ENCODE results near the gene TMEM132C. TPM values are rescaled to one million over a fixed set of nuclear protein-coding genes. Genes with fewer than 3 reads are reported as not detected.

TMEM132C gene
- total and polyA plus RNA-seq, 4 donors, result 0.05 to 0.08 (median 0.05) TPM; not detected in 1

DNA sequence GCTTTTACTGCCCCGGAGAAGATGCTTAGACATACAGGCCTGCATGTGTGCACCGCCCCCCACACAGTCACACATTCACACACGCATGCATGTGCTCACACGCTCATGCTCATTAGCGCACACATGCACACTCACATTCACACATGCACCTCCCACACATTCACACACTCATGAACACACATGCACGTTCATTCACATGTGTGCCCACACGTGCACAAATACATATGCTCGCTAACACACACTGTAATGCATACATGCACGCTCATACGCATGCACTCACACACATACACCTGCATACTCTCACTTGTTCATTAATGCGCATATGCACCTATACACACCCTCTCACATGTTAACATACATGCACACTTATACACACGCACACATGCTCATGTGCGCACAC, 21.9 kb downstream of the TMEM132C start:
- Histone ChIP-seq H3K36me3 (ENCODE audit: control insufficient read depth in 4 of 4, insufficient read depth in 3 of 4, low read depth in 1 of 4, low read length in 3 of 4) (no peaks in the 10 kb centered on the region), H3K4me1 (ENCODE audit: control insufficient read depth in 4 of 4, insufficient read depth in 4 of 4, low read length in 3 of 4) (no peaks in the 10 kb centered on the region), H3K27me3 (ENCODE audit: control insufficient read depth in 4 of 4, insufficient read depth in 4 of 4, low read length in 3 of 4) (peaks cover 0 to 4% (median under 1%) of the 10 kb centered on the region in 4 donors), H3K9me3 (ENCODE audit: control insufficient read depth in 4 of 4, low read length in 3 of 4) (no peaks in the 10 kb centered on the region), H3K27ac (ENCODE audit: low read depth in 1 of 2, low read length in 2 of 2) (no peak overlapping the region), H3K4me3 (ENCODE audit: low read depth in 1 of 3, low read length in 3 of 3) (no peak overlapping the region), H3K9ac (ENCODE audit: low read depth in 1 of 2, low read length in 2 of 2) (no peak overlapping the region)
- 85% methylated on average over 13 of the region's 13 CpGs for WGBS
- DNase-seq (ENCODE audit: low spot score), result no peak
- TF ChIP-seq TAF1 (conservative IDR thresholded peaks at IDR 0.05) (no peak), YY1 (IDR thresholded peaks at IDR 0.05) (no peak), HNF4A (conservative IDR thresholded peaks at IDR 0.05) (no peak), HNF4G (IDR thresholded peaks at IDR 0.05) (no peak), NR2F2 (IDR thresholded peaks at IDR 0.05) (no peak), EGR1 (IDR thresholded peaks at IDR 0.05; ENCODE audit: low read depth in 2 of 2) (no peak), GABPA (IDR thresholded peaks at IDR 0.05 in 1 of 2, conservative IDR thresholded peaks at IDR 0.05 in 1 of 2) (no peak), SP1 (IDR thresholded peaks at IDR 0.05) (no peak), ATF3 (IDR thresholded peaks at IDR 0.05) (no peak), RXRA (IDR thresholded peaks at IDR 0.05) (no peak), RAD21 (IDR thresholded peaks at IDR 0.05) (no peak), FOXA2 (IDR thresholded peaks at IDR 0.05) (no peak), FOXA1 (IDR thresholded peaks at IDR 0.05) (no peak), JUND (IDR thresholded peaks at IDR 0.05) (no peak), CTCF (IDR thresholded peaks at IDR 0.05; ENCODE audit: low read depth, low read length, missing input control) (no peak)
- TF ChIP-seq, protein P1, sequence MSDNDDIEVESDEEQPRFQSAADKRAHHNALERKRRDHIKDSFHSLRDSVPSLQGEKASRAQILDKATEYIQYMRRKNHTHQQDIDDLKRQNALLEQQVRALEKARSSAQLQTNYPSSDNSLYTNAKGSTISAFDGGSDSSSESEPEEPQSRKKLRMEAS (IDR thresholded peaks at IDR 0.05), result no peak
- TF ChIP-seq, protein P2, sequence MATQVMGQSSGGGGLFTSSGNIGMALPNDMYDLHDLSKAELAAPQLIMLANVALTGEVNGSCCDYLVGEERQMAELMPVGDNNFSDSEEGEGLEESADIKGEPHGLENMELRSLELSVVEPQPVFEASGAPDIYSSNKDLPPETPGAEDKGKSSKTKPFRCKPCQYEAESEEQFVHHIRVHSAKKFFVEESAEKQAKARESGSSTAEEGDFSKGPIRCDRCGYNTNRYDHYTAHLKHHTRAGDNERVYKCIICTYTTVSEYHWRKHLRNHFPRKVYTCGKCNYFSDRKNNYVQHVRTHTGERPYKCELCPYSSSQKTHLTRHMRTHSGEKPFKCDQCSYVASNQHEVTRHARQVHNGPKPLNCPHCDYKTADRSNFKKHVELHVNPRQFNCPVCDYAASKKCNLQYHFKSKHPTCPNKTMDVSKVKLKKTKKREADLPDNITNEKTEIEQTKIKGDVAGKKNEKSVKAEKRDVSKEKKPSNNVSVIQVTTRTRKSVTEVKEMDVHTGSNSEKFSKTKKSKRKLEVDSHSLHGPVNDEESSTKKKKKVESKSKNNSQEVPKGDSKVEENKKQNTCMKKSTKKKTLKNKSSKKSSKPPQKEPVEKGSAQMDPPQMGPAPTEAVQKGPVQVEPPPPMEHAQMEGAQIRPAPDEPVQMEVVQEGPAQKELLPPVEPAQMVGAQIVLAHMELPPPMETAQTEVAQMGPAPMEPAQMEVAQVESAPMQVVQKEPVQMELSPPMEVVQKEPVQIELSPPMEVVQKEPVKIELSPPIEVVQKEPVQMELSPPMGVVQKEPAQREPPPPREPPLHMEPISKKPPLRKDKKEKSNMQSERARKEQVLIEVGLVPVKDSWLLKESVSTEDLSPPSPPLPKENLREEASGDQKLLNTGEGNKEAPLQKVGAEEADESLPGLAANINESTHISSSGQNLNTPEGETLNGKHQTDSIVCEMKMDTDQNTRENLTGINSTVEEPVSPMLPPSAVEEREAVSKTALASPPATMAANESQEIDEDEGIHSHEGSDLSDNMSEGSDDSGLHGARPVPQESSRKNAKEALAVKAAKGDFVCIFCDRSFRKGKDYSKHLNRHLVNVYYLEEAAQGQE (IDR thresholded peaks at IDR 0.05), result no peak
- TF ChIP-seq, protein P3, sequence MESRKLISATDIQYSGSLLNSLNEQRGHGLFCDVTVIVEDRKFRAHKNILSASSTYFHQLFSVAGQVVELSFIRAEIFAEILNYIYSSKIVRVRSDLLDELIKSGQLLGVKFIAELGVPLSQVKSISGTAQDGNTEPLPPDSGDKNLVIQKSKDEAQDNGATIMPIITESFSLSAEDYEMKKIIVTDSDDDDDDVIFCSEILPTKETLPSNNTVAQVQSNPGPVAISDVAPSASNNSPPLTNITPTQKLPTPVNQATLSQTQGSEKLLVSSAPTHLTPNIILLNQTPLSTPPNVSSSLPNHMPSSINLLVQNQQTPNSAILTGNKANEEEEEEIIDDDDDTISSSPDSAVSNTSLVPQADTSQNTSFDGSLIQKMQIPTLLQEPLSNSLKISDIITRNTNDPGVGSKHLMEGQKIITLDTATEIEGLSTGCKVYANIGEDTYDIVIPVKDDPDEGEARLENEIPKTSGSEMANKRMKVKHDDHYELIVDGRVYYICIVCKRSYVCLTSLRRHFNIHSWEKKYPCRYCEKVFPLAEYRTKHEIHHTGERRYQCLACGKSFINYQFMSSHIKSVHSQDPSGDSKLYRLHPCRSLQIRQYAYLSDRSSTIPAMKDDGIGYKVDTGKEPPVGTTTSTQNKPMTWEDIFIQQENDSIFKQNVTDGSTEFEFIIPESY (IDR thresholded peaks at IDR 0.05), result no peak

Data from liver (tissue), 9 donors.